Measurements from ENCODE around the gene DBF4. TPM values are rescaled to one million over a fixed set of nuclear protein-coding genes. Genes with fewer than 3 reads are reported as not detected.
"Not testable (repeated sequence)": the region's sequence is repeated elsewhere in the genome, so short reads cannot be mapped to it uniquely, and the experiment has no call there.

DBF4 gene
- total RNA-seq, 1 donor from 2014 or later = 24.9 TPM

DNA sequence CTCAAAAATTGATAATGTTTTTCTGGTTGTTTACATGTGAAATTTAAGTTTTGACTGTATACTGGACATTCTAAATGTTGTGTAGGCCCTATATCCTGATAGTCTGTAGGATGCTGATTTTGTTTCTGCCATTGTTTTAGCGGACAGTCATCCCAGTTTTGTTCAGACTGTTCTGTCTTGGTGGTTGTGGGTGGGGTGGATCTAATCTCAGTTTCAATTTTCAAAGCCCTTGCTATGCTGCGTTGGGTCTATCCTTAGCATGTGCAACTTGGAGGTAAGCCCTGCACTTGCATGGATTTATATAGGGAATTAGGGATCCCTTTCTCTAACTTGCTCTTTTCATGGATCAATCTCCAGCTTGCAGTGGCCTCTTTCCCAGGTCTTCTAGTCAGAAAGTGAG, 19.1 kb downstream of the DBF4 start:
- Mint-ChIP-seq H3K9me3 (ENCODE audit: low read depth) (no peaks in the 10 kb centered on the region), H3K4me3 (ENCODE audit: low read depth) (no peak overlapping the region), H3K4me1 (ENCODE audit: low read depth) (peaks cover 3% of the 10 kb centered on the region), H3K27me3 (no peaks in the 10 kb centered on the region), H3K27ac (no peak overlapping the region), H3K36me3 (ENCODE audit: insufficient read depth) (peaks cover 20% of the 10 kb centered on the region)
- DNase-seq (ENCODE audit: low spot score, unreplicated experiment) = no peak
- TF ChIP-seq, protein P1, sequence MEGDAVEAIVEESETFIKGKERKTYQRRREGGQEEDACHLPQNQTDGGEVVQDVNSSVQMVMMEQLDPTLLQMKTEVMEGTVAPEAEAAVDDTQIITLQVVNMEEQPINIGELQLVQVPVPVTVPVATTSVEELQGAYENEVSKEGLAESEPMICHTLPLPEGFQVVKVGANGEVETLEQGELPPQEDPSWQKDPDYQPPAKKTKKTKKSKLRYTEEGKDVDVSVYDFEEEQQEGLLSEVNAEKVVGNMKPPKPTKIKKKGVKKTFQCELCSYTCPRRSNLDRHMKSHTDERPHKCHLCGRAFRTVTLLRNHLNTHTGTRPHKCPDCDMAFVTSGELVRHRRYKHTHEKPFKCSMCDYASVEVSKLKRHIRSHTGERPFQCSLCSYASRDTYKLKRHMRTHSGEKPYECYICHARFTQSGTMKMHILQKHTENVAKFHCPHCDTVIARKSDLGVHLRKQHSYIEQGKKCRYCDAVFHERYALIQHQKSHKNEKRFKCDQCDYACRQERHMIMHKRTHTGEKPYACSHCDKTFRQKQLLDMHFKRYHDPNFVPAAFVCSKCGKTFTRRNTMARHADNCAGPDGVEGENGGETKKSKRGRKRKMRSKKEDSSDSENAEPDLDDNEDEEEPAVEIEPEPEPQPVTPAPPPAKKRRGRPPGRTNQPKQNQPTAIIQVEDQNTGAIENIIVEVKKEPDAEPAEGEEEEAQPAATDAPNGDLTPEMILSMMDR (IDR thresholded peaks at IDR 0.05; ENCODE audit: unreplicated experiment) = no peak

DNA sequence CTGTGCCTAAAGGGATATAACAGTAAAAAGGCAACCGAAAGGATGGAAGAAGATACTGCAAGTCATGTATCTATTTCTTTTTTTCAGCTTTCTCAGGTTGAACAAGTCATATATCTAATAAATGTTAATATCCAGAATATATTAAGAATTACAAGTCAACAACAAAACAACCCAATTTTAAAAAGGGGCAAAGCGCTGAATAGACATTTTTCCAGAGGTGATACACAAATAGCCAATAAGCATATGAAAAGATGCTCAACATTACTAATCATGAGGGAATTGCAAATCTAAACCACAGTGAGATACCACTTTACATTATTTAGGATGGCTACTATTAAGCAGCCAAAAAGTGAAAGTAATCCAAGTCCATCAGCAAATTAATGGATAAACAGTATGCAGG, 23.0 kb downstream of the DBF4 start:
- Mint-ChIP-seq H3K4me1 (ENCODE audit: low read depth) (no peaks in the 10 kb centered on the region), H3K27ac (no peak overlapping the region), H3K9me3 (ENCODE audit: low read depth) (no peaks in the 10 kb centered on the region), H3K36me3 (ENCODE audit: insufficient read depth) (peaks cover 24% of the 10 kb centered on the region), H3K4me3 (ENCODE audit: low read depth) (no peak overlapping the region), H3K27me3 (no peaks in the 10 kb centered on the region)
- TF ChIP-seq, protein P1 (IDR thresholded peaks at IDR 0.05; ENCODE audit: unreplicated experiment) = no peak
- no peak for DNase-seq (ENCODE audit: low spot score, unreplicated experiment)

DNA sequence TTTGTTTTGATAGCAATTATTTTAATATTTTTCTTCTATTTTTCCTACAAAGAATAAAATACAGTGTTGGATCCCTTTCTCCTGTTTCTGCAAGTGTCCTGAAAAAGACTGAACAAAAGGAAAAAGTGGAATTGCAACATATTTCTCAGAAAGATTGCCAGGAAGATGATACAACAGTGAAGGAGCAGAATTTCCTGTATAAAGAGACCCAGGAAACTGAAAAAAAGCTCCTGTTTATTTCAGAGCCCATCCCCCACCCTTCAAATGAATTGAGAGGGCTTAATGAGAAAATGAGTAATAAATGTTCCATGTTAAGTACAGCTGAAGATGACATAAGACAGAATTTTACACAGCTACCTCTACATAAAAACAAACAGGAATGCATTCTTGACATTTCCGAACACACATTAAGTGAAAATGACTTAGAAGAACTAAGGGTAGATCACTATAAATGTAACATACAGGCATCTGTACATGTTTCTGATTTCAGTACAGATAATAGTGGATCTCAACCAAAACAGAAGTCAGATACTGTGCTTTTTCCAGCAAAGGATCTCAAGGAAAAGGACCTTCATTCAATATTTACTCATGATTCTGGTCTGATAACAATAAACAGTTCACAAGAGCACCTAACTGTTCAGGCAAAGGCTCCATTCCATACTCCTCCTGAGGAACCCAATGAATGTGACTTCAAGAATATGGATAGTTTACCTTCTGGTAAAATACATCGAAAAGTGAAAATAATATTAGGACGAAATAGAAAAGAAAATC, 31.0 kb downstream of the DBF4 start:
- H3K36me3 Mint-ChIP-seq (ENCODE audit: insufficient read depth) = peaks cover 12% of the 10 kb centered on the region
- DNase-seq (ENCODE audit: low spot score, unreplicated experiment); H3K4me1 Mint-ChIP-seq (ENCODE audit: low read depth); H3K27me3 Mint-ChIP-seq; H3K9me3 Mint-ChIP-seq (ENCODE audit: low read depth); H3K27ac Mint-ChIP-seq; H3K4me3 Mint-ChIP-seq (ENCODE audit: low read depth): not testable (repeated sequence)

DNA sequence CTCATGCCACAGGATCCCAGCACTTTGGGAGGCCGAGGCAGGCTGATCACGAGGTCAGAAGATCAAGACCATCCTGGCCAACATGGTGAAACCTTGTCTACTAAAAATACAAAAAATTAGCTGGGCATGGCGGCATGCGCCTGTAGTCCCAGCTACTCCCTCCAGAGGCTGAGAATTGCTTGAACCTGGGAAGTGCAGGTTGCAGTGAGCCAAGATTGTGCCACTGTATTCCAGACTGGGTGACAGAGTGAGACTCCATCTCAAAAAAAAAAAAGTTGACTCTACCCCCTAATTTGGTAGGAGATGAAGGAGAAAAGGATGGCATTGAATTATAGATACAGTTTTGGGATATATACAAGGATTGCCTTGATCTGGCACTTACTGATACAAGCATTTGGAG, 32.5 kb downstream of the DBF4 start:
- H3K4me3 Mint-ChIP-seq (ENCODE audit: low read depth); H3K9me3 Mint-ChIP-seq (ENCODE audit: low read depth); DNase-seq (ENCODE audit: low spot score, unreplicated experiment); H3K4me1 Mint-ChIP-seq (ENCODE audit: low read depth); H3K27me3 Mint-ChIP-seq; H3K27ac Mint-ChIP-seq: not testable (repeated sequence)
- H3K36me3 Mint-ChIP-seq (ENCODE audit: insufficient read depth) = peaks cover 11% of the 10 kb centered on the region

DNA sequence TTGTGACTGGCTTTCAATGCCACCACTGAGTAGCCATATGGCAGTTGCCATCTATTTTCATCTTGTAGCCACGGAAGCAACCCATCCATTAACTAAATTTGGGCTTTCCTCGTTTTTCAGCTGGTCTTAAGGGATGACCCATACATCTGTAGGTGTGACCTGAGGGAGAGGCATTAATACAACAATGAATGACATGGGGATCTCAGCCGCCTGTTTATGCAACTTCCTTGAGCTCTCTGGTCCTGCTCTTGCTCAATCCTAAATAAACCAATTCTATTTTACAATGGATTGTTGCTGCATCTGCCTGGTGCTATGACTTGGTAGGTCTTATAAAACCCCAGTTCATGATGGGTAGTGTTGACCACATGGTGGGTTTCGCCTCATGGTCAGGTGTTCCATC, 35.8 kb downstream of the DBF4 start:
- peaks cover 10% of the 10 kb centered on the region for H3K36me3 Mint-ChIP-seq (ENCODE audit: insufficient read depth)

DNA sequence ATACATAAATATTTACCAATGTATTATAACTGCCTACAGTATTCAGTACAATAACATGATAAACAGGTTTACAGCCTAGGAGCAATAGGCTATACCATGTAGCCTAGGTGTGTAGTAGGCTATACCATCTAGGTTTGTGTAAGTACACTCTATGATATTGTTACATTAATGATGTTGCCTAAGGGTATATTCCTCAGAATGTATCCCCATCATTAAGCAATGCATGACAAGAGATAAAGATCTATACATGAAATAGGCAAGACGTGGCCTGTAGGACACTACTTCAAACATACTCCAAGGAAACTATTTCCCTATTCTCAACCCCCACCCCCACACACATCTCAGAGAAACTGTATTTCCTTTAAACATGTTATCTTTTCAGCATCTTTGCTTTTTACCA, 42.4 kb downstream of the DBF4 start:
- H3K36me3 Mint-ChIP-seq (ENCODE audit: insufficient read depth) = no peaks in the 10 kb centered on the region
- no peaks in the 10 kb centered on the region for H3K9me3 Mint-ChIP-seq (ENCODE audit: low read depth)
- no peak overlapping the region for H3K27ac Mint-ChIP-seq
- no peak overlapping the region for H3K4me3 Mint-ChIP-seq (ENCODE audit: low read depth)
- H3K4me1 Mint-ChIP-seq (ENCODE audit: low read depth) = no peaks in the 10 kb centered on the region
- TF ChIP-seq, protein P1 (IDR thresholded peaks at IDR 0.05; ENCODE audit: unreplicated experiment) = no peak
- H3K27me3 Mint-ChIP-seq = no peaks in the 10 kb centered on the region
- DNase-seq (ENCODE audit: low spot score, unreplicated experiment) = no peak

More for the DNA sequence above, 35.8 kb downstream of the DBF4 start:
- Mint-ChIP-seq H3K4me3 (ENCODE audit: low read depth) (no peak overlapping the region), H3K27ac (no peak overlapping the region), H3K4me1 (ENCODE audit: low read depth) (peaks cover 6% of the 10 kb centered on the region), H3K9me3 (ENCODE audit: low read depth) (no peaks in the 10 kb centered on the region), H3K27me3 (no peaks in the 10 kb centered on the region)
- no peak for DNase-seq (ENCODE audit: low spot score, unreplicated experiment)
- TF ChIP-seq, protein P1 (IDR thresholded peaks at IDR 0.05; ENCODE audit: unreplicated experiment) = no peak

Data from progenitor cell of endocrine pancreas (in vitro differentiated cells).